Measurements from ENCODE around the gene CCDC170. TPM values are rescaled to one million over a fixed set of nuclear protein-coding genes. Genes with fewer than 3 reads are reported as not detected.
A peak's percentile ranks its signal among the peaks of the same experiment; 100 is the strongest.

The CCDC170 gene
- total RNA-seq, 1 donor from 2014 or later, result 0.14 TPM

DNA sequence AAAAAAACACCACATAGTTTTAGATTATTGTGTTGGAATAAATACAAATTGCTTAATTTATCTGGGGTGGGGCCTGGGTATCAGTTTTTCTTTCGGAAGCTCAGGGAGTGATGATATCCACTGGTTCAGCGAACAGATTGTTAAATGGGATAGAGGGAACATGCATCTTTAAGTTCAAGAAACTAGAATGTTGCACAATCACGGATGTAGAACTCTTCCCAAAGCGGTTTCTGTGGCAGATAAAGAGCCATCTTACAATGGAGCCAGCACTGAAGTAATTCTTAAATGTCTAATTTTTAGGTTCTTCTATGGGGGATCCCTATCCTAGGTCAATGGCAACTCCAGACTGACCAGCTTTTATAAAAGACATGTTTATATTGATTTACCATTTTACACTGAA is 32.1 kb upstream of the CCDC170 start:
- no peak overlapping the region for H3K27ac ChIP-seq (ENCODE audit: low read depth, low read length)
- no peak overlapping the region for H2AFZ ChIP-seq (ENCODE audit: low read depth, low read length)
- TF ChIP-seq, protein P1, sequence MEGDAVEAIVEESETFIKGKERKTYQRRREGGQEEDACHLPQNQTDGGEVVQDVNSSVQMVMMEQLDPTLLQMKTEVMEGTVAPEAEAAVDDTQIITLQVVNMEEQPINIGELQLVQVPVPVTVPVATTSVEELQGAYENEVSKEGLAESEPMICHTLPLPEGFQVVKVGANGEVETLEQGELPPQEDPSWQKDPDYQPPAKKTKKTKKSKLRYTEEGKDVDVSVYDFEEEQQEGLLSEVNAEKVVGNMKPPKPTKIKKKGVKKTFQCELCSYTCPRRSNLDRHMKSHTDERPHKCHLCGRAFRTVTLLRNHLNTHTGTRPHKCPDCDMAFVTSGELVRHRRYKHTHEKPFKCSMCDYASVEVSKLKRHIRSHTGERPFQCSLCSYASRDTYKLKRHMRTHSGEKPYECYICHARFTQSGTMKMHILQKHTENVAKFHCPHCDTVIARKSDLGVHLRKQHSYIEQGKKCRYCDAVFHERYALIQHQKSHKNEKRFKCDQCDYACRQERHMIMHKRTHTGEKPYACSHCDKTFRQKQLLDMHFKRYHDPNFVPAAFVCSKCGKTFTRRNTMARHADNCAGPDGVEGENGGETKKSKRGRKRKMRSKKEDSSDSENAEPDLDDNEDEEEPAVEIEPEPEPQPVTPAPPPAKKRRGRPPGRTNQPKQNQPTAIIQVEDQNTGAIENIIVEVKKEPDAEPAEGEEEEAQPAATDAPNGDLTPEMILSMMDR (IDR thresholded peaks at IDR 0.05; ENCODE audit: insufficient read depth, low read depth, low read length), result no peak
- no peak for TF ChIP-seq EZH2 (IDR thresholded peaks at IDR 0.05; ENCODE audit: insufficient read depth, low read length)
- H3K9ac ChIP-seq (ENCODE audit: low read length), result no peak overlapping the region
- Mint-ChIP-seq H3K4me3 (ENCODE audit: unreplicated experiment) (no peak overlapping the region), H3K36me3 (ENCODE audit: low read depth, unreplicated experiment) (peaks cover 9% of the 10 kb centered on the region), H3K27ac (ENCODE audit: unreplicated experiment) (no peak overlapping the region), H3K27me3 (ENCODE audit: low read depth, unreplicated experiment) (no peaks in the 10 kb centered on the region), H3K4me1 (ENCODE audit: low read depth, unreplicated experiment) (no peaks in the 10 kb centered on the region), H3K9me3 (ENCODE audit: unreplicated experiment) (no peaks in the 10 kb centered on the region)
- H3K9me3 ChIP-seq (ENCODE audit: insufficient read depth, low read depth, low read length), result no peaks in the 10 kb centered on the region
- H3K27me3 ChIP-seq (ENCODE audit: insufficient read depth, low read length), result no peaks in the 10 kb centered on the region
- peaks cover 3% of the 10 kb centered on the region for H3K79me2 ChIP-seq (ENCODE audit: insufficient read depth, low read length)
- H3K4me2 ChIP-seq (ENCODE audit: low read length), result no peak overlapping the region
- no peaks in the 10 kb centered on the region for H4K20me1 ChIP-seq (ENCODE audit: insufficient read depth, low read length)
- FAIRE-seq (no peak), DNase-seq (ENCODE audit: low read depth) (no peak)
- no peak overlapping the region for H3K4me3 ChIP-seq (ENCODE audit: insufficient read depth, low read depth, low read length)
- H3K36me3 ChIP-seq (ENCODE audit: insufficient read depth, low read length), result peaks cover 10% of the 10 kb centered on the region
- H3K4me1 ChIP-seq (ENCODE audit: insufficient read depth, low read length), result no peaks in the 10 kb centered on the region

DNA sequence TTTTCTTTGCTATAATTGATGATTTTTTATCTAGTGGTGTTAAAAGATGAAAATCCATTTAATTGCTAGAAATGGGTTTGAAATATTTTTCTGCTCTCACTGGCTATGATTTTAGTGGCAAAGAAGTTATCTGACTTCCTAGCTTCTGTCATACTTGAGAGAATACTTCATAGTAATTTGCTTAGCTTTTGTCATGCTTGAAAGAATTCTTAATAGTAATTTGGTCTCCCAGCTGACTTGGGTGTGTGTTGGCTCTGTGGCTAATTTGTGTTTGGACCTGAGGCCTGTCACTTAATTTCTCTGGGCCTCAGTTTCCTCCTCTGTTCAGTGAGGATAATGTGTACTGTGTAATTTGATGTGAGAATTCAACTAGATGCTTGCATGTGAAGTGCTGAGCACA is 29.1 kb upstream of the CCDC170 start:
- FAIRE-seq, result no peak
- Histone ChIP-seq H3K9me3 (ENCODE audit: insufficient read depth, low read depth, low read length) (no peaks in the 10 kb centered on the region), H3K4me1 (ENCODE audit: insufficient read depth, low read length) (no peaks in the 10 kb centered on the region), H3K36me3 (ENCODE audit: insufficient read depth, low read length) (peaks cover 8% of the 10 kb centered on the region), H3K9ac (ENCODE audit: low read length) (no peak overlapping the region), H3K27me3 (ENCODE audit: insufficient read depth, low read length) (no peaks in the 10 kb centered on the region), H3K4me3 (ENCODE audit: insufficient read depth, low read depth, low read length) (no peak overlapping the region), H4K20me1 (ENCODE audit: insufficient read depth, low read length) (no peaks in the 10 kb centered on the region), H3K4me2 (ENCODE audit: low read length) (no peak overlapping the region), H3K79me2 (ENCODE audit: insufficient read depth, low read length) (peaks cover 3% of the 10 kb centered on the region), H3K27ac (ENCODE audit: low read depth, low read length) (no peak overlapping the region), H2AFZ (ENCODE audit: low read depth, low read length) (no peak overlapping the region)
- DNase-seq (ENCODE audit: low read depth), result no peak
- Mint-ChIP-seq H3K4me1 (ENCODE audit: low read depth, unreplicated experiment) (no peaks in the 10 kb centered on the region), H3K27me3 (ENCODE audit: low read depth, unreplicated experiment) (no peaks in the 10 kb centered on the region), H3K4me3 (ENCODE audit: unreplicated experiment) (no peak overlapping the region), H3K36me3 (ENCODE audit: low read depth, unreplicated experiment) (peaks cover 7% of the 10 kb centered on the region), H3K9me3 (ENCODE audit: unreplicated experiment) (no peaks in the 10 kb centered on the region), H3K27ac (ENCODE audit: unreplicated experiment) (no peak overlapping the region)
- no peak for TF ChIP-seq EZH2 (IDR thresholded peaks at IDR 0.05; ENCODE audit: insufficient read depth, low read length)
- TF ChIP-seq, protein P1 (IDR thresholded peaks at IDR 0.05; ENCODE audit: insufficient read depth, low read depth, low read length), result no peak

DNA sequence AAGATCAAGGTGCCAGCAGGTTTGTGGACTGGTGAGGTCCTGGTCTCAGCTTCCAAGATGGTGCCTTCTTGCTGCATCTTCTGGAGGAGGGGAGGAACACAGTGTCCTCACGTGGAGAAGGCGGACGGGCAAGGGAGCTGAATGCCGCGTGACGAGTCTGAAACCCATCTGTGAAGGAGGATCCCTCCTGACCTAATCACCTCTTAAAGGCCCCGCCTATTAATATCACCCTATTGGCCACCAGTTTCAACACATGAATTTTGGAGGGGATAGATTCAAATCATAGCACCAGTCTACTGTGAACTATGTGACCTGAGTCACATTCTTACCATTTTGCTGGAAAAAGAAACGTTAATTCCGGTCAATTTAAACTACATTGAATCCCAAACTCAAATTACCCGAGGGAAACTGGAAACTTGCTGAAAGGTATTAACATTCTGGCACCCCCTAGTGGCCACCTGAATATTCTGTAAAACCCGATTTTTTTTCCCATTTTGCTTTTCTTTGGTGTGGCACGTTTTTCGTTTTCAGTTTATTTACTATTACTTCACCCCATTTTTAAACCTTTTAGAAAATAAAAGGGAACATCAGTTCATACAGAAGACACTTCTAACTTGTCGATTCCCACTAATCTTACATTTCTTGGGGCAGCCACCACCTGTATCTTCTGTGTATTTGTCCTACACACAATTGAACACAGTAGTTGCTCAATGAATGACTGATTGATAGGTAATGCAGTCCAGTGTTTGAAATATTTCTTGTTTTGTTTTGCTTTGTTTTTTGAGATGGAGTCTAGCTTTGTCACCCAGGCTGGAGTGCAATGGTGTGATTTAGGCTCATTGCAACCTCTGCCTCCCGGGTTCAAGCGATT is 17.9 kb upstream of the CCDC170 start:
- no peaks in the 10 kb centered on the region for H3K4me1 Mint-ChIP-seq (ENCODE audit: low read depth, unreplicated experiment)
- Histone ChIP-seq H3K27me3 (ENCODE audit: insufficient read depth, low read length) (no peaks in the 10 kb centered on the region), H3K4me2 (ENCODE audit: low read length) (peak overlapping the region; percentile 64), H3K79me2 (ENCODE audit: insufficient read depth, low read length) (no peaks in the 10 kb centered on the region), H3K9ac (ENCODE audit: low read length) (no peak overlapping the region), H3K4me1 (ENCODE audit: insufficient read depth, low read length) (no peaks in the 10 kb centered on the region), H3K9me3 (ENCODE audit: insufficient read depth, low read depth, low read length) (no peaks in the 10 kb centered on the region), H2AFZ (ENCODE audit: low read depth, low read length) (peak overlapping the region; percentile 53), H3K4me3 (ENCODE audit: insufficient read depth, low read depth, low read length) (no peak overlapping the region), H3K27ac (ENCODE audit: low read depth, low read length) (no peak overlapping the region), H3K36me3 (ENCODE audit: insufficient read depth, low read length) (no peaks in the 10 kb centered on the region), H4K20me1 (ENCODE audit: insufficient read depth, low read length) (no peaks in the 10 kb centered on the region)
- DNase-seq (ENCODE audit: low read depth) (peak; percentile 19), FAIRE-seq (no peak)
- no peak overlapping the region for H3K27ac Mint-ChIP-seq (ENCODE audit: unreplicated experiment)
- no peak overlapping the region for H3K4me3 Mint-ChIP-seq (ENCODE audit: unreplicated experiment)
- H3K9me3 Mint-ChIP-seq (ENCODE audit: unreplicated experiment), result no peaks in the 10 kb centered on the region
- no peaks in the 10 kb centered on the region for H3K27me3 Mint-ChIP-seq (ENCODE audit: low read depth, unreplicated experiment)
- no peaks in the 10 kb centered on the region for H3K36me3 Mint-ChIP-seq (ENCODE audit: low read depth, unreplicated experiment)
- no peak for TF ChIP-seq EZH2 (IDR thresholded peaks at IDR 0.05; ENCODE audit: insufficient read depth, low read length)
- TF ChIP-seq, protein P1 (IDR thresholded peaks at IDR 0.05; ENCODE audit: insufficient read depth, low read depth, low read length), result peak; percentile 80
